HG02884 (cell line): ENCODE results near the gene CLEC2B.

Source experiments
- ATAC-seq: cut with Tn5 transposase; IDR thresholded peaks from one replicate; pipeline ENCODE4 v1.9.1; 2021; ENCODE audit warnings: mild to moderate bottlenecking, moderate library complexity; ENCODE audit not compliant: unreplicated experiment

Gene CLEC2B

GRCh38 chr12:9810671-9811070 is 58.5 kb downstream of the CLEC2B start:
- no peak for ATAC-seq

- no peak for ATAC-seq
Observed at GRCh38 chr12:9809866-9810265, 59.3 kb downstream of the CLEC2B start.

DNA sequence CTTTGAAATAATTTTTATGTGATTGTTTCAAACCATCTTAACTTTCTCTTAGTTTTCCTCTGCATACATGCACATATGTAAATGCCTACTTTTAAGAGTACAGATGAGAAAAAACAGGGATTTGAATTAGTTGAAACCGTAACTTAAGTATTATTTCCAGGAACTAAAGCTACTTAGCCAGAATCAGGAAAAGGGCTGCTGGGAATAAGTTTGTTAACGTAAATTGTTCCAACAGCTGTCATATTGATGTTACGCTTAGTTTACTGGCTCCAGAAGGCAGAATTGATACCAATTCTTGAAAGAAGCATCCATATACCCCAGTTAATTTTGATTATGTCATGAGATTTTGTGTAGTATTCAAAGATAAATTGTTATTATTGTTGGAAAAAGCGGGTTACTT is 59.8 kb downstream of the CLEC2B start:
- no peak for ATAC-seq

DNA sequence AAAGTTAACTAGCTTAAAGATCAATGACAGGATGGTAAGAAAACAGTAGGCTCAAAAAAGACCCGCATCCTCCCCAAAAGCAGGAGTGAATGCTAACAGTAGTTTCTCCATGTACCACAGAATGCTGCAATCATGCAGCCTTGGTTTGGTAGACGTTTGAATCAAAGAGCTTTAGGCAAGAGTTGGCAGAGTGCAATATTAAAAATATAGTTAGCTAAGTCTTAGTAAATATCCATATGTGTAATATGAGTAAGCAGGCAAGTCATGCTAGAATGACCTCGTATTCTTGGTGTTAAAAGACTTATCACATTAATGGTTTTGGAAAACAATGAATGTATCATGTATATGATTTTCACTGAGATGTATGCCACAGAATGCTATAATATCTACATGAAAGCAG is 60.6 kb downstream of the CLEC2B start:
- no peak for ATAC-seq

DNA sequence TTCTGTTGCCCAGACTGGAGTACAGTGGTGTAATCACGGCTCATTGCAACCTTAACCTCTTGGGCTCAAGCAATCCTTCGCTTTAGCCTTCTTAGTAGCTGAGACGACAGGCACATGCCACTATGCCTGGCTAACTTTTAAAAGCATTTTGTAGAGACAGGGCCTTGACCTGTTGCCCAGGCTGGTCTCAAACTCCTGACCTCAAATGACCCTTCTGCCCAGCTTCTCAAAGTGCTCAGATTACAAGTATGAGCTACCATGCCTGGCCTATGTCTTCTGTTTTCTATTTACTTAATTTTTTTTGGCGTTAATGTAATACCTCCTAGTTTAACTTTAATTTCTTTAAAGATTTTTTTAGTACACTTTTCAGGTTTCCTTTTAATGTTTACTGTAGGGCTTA is 62.4 kb downstream of the CLEC2B start:
- ATAC-seq, result no peak

- no peak for ATAC-seq
Observed at GRCh38 chr12:9805883-9806282, 63.3 kb downstream of the CLEC2B start.
